GM12878 (cell line): ENCODE results near the gene C17orf58. TPM values are rescaled to one million over a fixed set of nuclear protein-coding genes. Genes with fewer than 3 reads are reported as not detected.

Experiments used
- ATAC-seq: fragments of 200-7000 bp; cut with Tn5 transposase; 3 replicates; pipeline ENCODE4 v1.9.1; 2020; ENCODE audit warnings: mild to moderate bottlenecking, moderate library complexity
- BruUV-seq: library from RNA; stranded (reverse); fragments of 400-500 nt; replicated peaks from 2 replicates; lab custom pipeline; 2021; lab: Mats Ljungman, UMichigan
- CTCF ChIA-PET: fragments of 300-600 bp; sonication (Branson Sonifier 250); formaldehyde crosslinking; extraction: SDS; loops from one replicate; lab custom pipeline; 2021; ENCODE audit warnings: inconsistent platforms; lab: Yijun Ruan, JAX
- POLR2A ChIA-PET: fragments of 350-600 bp; formaldehyde crosslinking; extraction: SDS; loops from one replicate; lab custom pipeline; 2021; ENCODE audit warnings: inconsistent platforms; lab: Charles Lee
- RAD21 ChIA-PET: fragments of 300-600 bp; sonication (Branson Sonifier 250); formaldehyde crosslinking; loops from one replicate; lab custom pipeline; 2023; ENCODE audit warnings: antibody characterized with exemption; ENCODE audit not compliant: unreplicated experiment; lab: Charles Lee
- SMC1A ChIA-PET: fragments of 300-600 bp; sonication (Branson Sonifier 250); formaldehyde crosslinking; loops from one replicate; lab custom pipeline; 2023; ENCODE audit not compliant: unreplicated experiment, uncharacterized antibody; lab: Charles Lee
- DNase-seq: peaks from one replicate; pipeline ENCODE4 v3.0.0-alpha.2; 2011; ENCODE audit warnings: low read depth, low spot score
- FAIRE-seq: peaks from 3 replicates; lab custom pipeline; 2011; peaks lifted over from hg19 to GRCh38; lab: Jason Lieb, UNC
- H2AFZ ChIP-seq: 2 replicates; pipeline ENCODE4 v1.6.0; 2011; ENCODE audit warnings: low read depth, low read length, control low read depth; ENCODE audit not compliant: control insufficient read depth
- H3K27ac ChIP-seq: 2 replicates; pipeline ENCODE4 v1.5.1; 2011; ENCODE audit warnings: control low read depth; ENCODE audit not compliant: control insufficient read depth, insufficient read depth
- H3K27me3 ChIP-seq, 2 experiments: replicated peaks in 1 of 2; 2 replicates each; pipeline versions ENCODE4 v1.6.0 to v1.6.1; 2011; ENCODE audit warnings: low read length in 1 of 2; ENCODE audit not compliant: control insufficient read depth in 2 of 2, insufficient read depth in 2 of 2
- H3K36me3 ChIP-seq, 2 experiments: 2 replicates each; pipeline ENCODE4 v1.5.1; 2011; ENCODE audit warnings: low read length in 1 of 2; ENCODE audit not compliant: control insufficient read depth in 2 of 2, insufficient read depth in 2 of 2
- H3K4me1 ChIP-seq: 2 replicates; pipeline ENCODE4 v1.6.1; 2011; ENCODE audit warnings: mild to moderate bottlenecking, low read length, moderate library complexity, mixed read lengths; ENCODE audit not compliant: control insufficient read depth, insufficient read depth
- H3K4me2 ChIP-seq: 2 replicates; pipeline ENCODE4 v1.6.0; 2011; ENCODE audit warnings: control low read depth; ENCODE audit not compliant: control insufficient read depth, insufficient read depth
- H3K4me3 ChIP-seq: fragments of 200-600 bp; sonication (generic); 2 replicates; pipeline ENCODE4 v1.5.1; 2016
- H3K79me2 ChIP-seq: 2 replicates; pipeline ENCODE4 v1.6.0; 2011; ENCODE audit warnings: low read length; ENCODE audit not compliant: control insufficient read depth, insufficient read depth
- H3K9ac ChIP-seq: 2 replicates; pipeline ENCODE4 v1.8.0; 2011; ENCODE audit warnings: low read length, control low read depth, mixed read lengths; ENCODE audit not compliant: control insufficient read depth, insufficient read depth
- H3K9me3 ChIP-seq: replicated peaks from 3 replicates; pipeline ENCODE4 v1.5.1; 2011; ENCODE audit warnings: mild to moderate bottlenecking, low read length; ENCODE audit not compliant: control insufficient read depth, insufficient read depth
- H4K20me1 ChIP-seq: 2 replicates; pipeline ENCODE4 v1.6.0; 2011; ENCODE audit not compliant: control insufficient read depth, insufficient read depth
- BHLHE40 ChIP-seq, 2 experiments: fragments of 450-650 bp in 1 of 2; IDR thresholded peaks; 2 replicates each; pipeline ENCODE4 v1.6.1; 2011 to 2017; ENCODE audit warnings: low read depth in 2 of 2, borderline replicate concordance in 1 of 2, improper control_type of control experiment in 1 of 2, low read length in 1 of 2, mild to moderate bottlenecking in 1 of 2
- CBFB ChIP-seq: IDR thresholded peaks from 2 replicates; pipeline ENCODE4 v1.6.1; 2016; ENCODE audit warnings: antibody characterized with exemption, low read depth
- JUND ChIP-seq: IDR thresholded peaks from 2 replicates; pipeline ENCODE4 v1.6.1; 2012; ENCODE audit warnings: low read depth, mild to moderate bottlenecking, low read length, improper control_type of control experiment, moderate library complexity
- MYC ChIP-seq: IDR thresholded peaks from 2 replicates; pipeline ENCODE4 v1.6.1; 2011; ENCODE audit warnings: mild to moderate bottlenecking, low read length, moderate library complexity, inconsistent platforms; ENCODE audit not compliant: insufficient read depth, insufficient replicate concordance, insufficient read length, severe bottlenecking
- NR2C1 ChIP-seq: fragments of 450-650 bp; IDR thresholded peaks from 2 replicates; pipeline ENCODE4 v1.6.1; 2017; ENCODE audit warnings: antibody characterized with exemption, mild to moderate bottlenecking, moderate library complexity
- SMAD5 ChIP-seq: IDR thresholded peaks from 2 replicates; pipeline ENCODE4 v1.6.1; 2016; ENCODE audit warnings: antibody characterized with exemption, low read depth
- ZBED1 ChIP-seq: IDR thresholded peaks from 2 replicates; pipeline ENCODE4 v1.6.1; 2016; ENCODE audit warnings: borderline replicate concordance
- WGBS: methylation state at CpG from one replicate; pipeline ENCODE4 v1.1.6; 2016; ENCODE audit warnings: low lambda C conversion rate; ENCODE audit not compliant: insufficient replicate concordance, insufficient coverage; ENCODE audit errors: missing lambda C conversion rate; 5-methylcytosine and 5-hydroxymethylcytosine counted together
- in situ Hi-C: fragments of 300-500 bp; cut with MboI; formaldehyde crosslinking; loops from 9 replicates; pipeline ENCODE4 v1.14.3; 2018; ENCODE audit warnings: mixed read lengths
- intact Hi-C: fragments of 100-400 bp; cut with micrococcal nuclease; formaldehyde crosslinking; loops from one replicate; pipeline ENCODE4 v1.14.2; 2022; ENCODE audit not compliant: unreplicated experiment
- polyA plus RNA-seq, 11 experiments: library from polyadenylated mRNA; depleted of rRNA in 4 of 11; unstranded in 6 of 11; stranded (reverse) in 5 of 11; fragments of >200 nt; fragmentation: Nextera tagmentation in 4 of 11; fragmentation: Illumina TruSeq in 1 of 11; extraction: Ambion mirVana in 4 of 11; extraction: Trizol in 1 of 11; gene quantifications; 1 replicate in 1 of 11; 2 replicates in 10 of 11; pipeline versions ENCODE4 v1.2.1 to v1.2.3, GENCODE V29; 2011 to 2016; ENCODE audit warnings: inconsistent platforms in 2 of 11, missing spikeins in 2 of 11, low read depth in 1 of 11
- total RNA-seq, 4 experiments: library from RNA; depleted of rRNA in 3 of 4; stranded (reverse); fragments of >200 nt in 3 of 4; fragmentation: Illumina TruSeq in 1 of 4; extraction: Trizol in 1 of 4; gene quantifications; 2 replicates each; pipeline versions ENCODE4 v1.2.1 to v1.2.3, GENCODE V29; 2013 to 2021
- TF ChIP-seq, protein P1 (sequence below): fragments of 450-650 bp; formaldehyde crosslinking; IDR thresholded peaks from 2 replicates; pipeline ENCODE4 v1.4.0; 2020; ENCODE audit warnings: mild to moderate bottlenecking, moderate library complexity
- TF ChIP-seq, protein P2 (sequence below): IDR thresholded peaks from 2 replicates; pipeline ENCODE4 v1.6.1; 2012; ENCODE audit warnings: low read depth, low read length, improper control_type of control experiment

Gene C17orf58
- total and polyA plus RNA-seq, 10 of the 15 experiments (the other 5 are each of a cell fraction or from before 2014, with no cell fraction given), result 3.3 to 12.3 (median 6.2) TPM

DNA sequence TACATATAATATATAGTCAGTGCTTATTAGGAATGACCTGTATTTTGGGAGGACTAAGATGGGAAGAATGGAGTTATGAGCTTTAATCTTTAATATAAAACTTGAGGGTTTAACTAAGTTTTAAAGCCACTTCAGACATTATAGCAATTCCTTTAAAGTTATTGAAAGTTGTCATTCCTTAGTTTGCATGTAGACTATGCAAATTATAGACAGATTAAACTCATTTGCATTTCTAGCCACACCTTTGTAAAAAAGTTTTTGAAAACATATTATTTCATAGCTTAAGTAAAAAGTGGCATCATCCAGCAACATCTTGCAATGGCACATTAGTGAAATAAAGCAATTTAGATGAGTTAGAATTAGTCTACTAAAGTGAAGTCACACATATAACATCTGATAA is 49.8 kb downstream of the C17orf58 start (continued):
- TF ChIP-seq, protein P1, sequence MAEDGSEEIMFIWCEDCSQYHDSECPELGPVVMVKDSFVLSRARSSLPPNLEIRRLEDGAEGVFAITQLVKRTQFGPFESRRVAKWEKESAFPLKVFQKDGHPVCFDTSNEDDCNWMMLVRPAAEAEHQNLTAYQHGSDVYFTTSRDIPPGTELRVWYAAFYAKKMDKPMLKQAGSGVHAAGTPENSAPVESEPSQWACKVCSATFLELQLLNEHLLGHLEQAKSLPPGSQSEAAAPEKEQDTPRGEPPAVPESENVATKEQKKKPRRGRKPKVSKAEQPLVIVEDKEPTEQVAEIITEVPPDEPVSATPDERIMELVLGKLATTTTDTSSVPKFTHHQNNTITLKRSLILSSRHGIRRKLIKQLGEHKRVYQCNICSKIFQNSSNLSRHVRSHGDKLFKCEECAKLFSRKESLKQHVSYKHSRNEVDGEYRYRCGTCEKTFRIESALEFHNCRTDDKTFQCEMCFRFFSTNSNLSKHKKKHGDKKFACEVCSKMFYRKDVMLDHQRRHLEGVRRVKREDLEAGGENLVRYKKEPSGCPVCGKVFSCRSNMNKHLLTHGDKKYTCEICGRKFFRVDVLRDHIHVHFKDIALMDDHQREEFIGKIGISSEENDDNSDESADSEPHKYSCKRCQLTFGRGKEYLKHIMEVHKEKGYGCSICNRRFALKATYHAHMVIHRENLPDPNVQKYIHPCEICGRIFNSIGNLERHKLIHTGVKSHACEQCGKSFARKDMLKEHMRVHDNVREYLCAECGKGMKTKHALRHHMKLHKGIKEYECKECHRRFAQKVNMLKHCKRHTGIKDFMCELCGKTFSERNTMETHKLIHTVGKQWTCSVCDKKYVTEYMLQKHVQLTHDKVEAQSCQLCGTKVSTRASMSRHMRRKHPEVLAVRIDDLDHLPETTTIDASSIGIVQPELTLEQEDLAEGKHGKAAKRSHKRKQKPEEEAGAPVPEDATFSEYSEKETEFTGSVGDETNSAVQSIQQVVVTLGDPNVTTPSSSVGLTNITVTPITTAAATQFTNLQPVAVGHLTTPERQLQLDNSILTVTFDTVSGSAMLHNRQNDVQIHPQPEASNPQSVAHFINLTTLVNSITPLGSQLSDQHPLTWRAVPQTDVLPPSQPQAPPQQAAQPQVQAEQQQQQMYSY (CRISPR knock-in tag), result no peak
- no peak for TF ChIP-seq JUND
- no peak for TF ChIP-seq MYC
- no peak for TF ChIP-seq ZBED1
- no peak for TF ChIP-seq SMAD5
- no peak for TF ChIP-seq BHLHE40 (IDR thresholded peaks at IDR 0.05; ENCODE audit: borderline replicate concordance in 1 of 2, low read depth in 2 of 2, low read length in 1 of 2)
- TF ChIP-seq, all 136 proteins: peak for 0

DNA sequence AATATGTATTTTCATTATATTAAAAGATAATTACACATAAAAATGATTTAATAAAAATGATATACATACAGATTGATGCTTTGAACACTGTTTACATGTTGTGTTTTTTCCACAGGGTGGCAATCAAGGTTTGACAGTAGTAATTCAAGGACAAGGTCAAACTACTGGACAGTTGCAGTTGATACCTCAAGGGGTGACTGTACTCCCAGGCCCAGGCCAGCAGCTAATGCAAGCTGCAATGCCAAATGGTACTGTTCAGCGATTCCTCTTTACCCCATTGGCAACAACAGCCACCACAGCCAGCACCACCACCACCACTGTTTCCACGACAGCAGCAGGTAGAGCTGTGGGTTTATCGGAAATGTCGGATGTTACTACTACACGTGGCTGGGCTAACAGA is 52.2 kb downstream of the C17orf58 start:
- no peak for DNase-seq
- H3K27ac ChIP-seq, result no peak overlapping the region
- H3K36me3 ChIP-seq, result peaks cover 25 to 27% of the 10 kb centered on the region in 2 experiments
- no peak for ATAC-seq
- H3K27me3 ChIP-seq, result no peaks in the 10 kb centered on the region
- intact Hi-C loops (no loop called here), in situ Hi-C loops (no loop called here)
- SMC1A ChIA-PET, result no interaction called here
- no peak overlapping the region for H3K9ac ChIP-seq
- no peaks in the 10 kb centered on the region for H3K4me1 ChIP-seq
- no peaks in the 10 kb centered on the region for H3K79me2 ChIP-seq
- RAD21 ChIA-PET, result no interaction called here
- H2AFZ ChIP-seq, result no peak overlapping the region
- CTCF ChIA-PET, result interaction anchor here (1.8 kb wide), 1 partner anchor 16 kb away, joined by 7 read pairs; no protein-coding TSS in a partner anchor
- H3K4me2 ChIP-seq, result no peak overlapping the region
- H4K20me1 ChIP-seq, result no peaks in the 10 kb centered on the region
- no peaks in the 10 kb centered on the region for H3K9me3 ChIP-seq
- POLR2A ChIA-PET, result no interaction called here
- no peak for FAIRE-seq
- BruUV-seq, result no TSS peak
- TF ChIP-seq NR2C1 (no peak), CBFB (no peak)
- TF ChIP-seq, protein P2, sequence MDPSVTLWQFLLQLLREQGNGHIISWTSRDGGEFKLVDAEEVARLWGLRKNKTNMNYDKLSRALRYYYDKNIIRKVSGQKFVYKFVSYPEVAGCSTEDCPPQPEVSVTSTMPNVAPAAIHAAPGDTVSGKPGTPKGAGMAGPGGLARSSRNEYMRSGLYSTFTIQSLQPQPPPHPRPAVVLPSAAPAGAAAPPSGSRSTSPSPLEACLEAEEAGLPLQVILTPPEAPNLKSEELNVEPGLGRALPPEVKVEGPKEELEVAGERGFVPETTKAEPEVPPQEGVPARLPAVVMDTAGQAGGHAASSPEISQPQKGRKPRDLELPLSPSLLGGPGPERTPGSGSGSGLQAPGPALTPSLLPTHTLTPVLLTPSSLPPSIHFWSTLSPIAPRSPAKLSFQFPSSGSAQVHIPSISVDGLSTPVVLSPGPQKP, result no peak
- 92% methylated on average over 5 of the region's 5 CpGs for WGBS
- no peak overlapping the region for H3K4me3 ChIP-seq
